ENCODE results near the gene TMEM255B. TPM values are rescaled to one million over a fixed set of nuclear protein-coding genes. Genes with fewer than 3 reads are reported as not detected.
"Not testable (repeated sequence)": the region's sequence is repeated elsewhere in the genome, so short reads cannot be mapped to it uniquely, and the experiment has no call there.

Gene TMEM255B
- total and polyA plus RNA-seq, 9 donors, result 1.9 to 9.2 (median 6.4) TPM

GRCh38 chr13:113826446-113826845 lies 67.4 kb downstream of the TMEM255B start:
- not testable (repeated sequence) for H3K4me3 ChIP-seq (ENCODE audit: low read length); H3K27me3 ChIP-seq (ENCODE audit: control insufficient read depth, insufficient read depth, low read length); DNase-seq; H3K27ac ChIP-seq (ENCODE audit: low read length); H3K9me3 ChIP-seq (replicated peaks; ENCODE audit: control insufficient read depth, low read depth, low read length)
- Histone ChIP-seq H3K36me3 (ENCODE audit: control insufficient read depth, insufficient read depth, low read length) (peaks cover 24% of the 10 kb centered on the region), H3K4me1 (ENCODE audit: control insufficient read depth, insufficient read depth, low read length) (peaks cover 26% of the 10 kb centered on the region)
- 98% methylated on average over 13 of the region's 35 CpGs for WGBS (ENCODE audit: insufficient coverage)

DNA sequence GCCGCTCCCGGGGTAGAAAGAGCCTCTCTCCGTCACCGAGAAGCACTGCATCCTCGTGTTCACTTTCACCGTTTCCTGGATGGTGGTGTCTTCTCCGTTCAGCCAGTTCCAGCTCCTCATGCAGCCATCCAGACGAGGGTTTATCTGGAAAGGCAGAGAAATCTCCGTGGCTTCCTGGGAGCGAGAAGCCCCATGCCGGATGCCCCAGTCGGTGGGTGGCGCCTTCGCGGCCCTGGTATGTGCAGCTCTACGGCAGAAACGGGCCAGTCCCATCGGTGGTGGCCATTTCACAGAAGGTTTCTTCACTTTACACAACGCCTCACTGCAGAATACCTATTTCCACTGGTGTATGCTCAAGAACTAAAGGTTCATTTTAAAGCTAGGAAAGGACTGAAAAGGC lies 68.0 kb downstream of the TMEM255B start:
- Histone ChIP-seq H3K36me3 (ENCODE audit: control insufficient read depth, insufficient read depth, low read length) (peaks cover 22% of the 10 kb centered on the region), H3K4me3 (ENCODE audit: low read length) (no peak overlapping the region), H3K9me3 (replicated peaks; ENCODE audit: control insufficient read depth, low read depth, low read length) (no peaks in the 10 kb centered on the region), H3K27me3 (ENCODE audit: control insufficient read depth, insufficient read depth, low read length) (no peaks in the 10 kb centered on the region), H3K27ac (ENCODE audit: low read length) (no peak overlapping the region), H3K4me1 (ENCODE audit: control insufficient read depth, insufficient read depth, low read length) (peaks cover 21% of the 10 kb centered on the region)
- DNase-seq, result no peak
- WGBS (ENCODE audit: insufficient coverage), result 86% methylated on average over 18 of the region's 19 CpGs

GRCh38 chr13:113828282-113828825 lies 69.3 kb downstream of the TMEM255B start:
- 94% methylated on average over 14 of the region's 20 CpGs for WGBS (ENCODE audit: insufficient coverage)
- no peak overlapping the region for H3K27ac ChIP-seq (ENCODE audit: low read length)
- H3K27me3 ChIP-seq (ENCODE audit: control insufficient read depth, insufficient read depth, low read length), result no peaks in the 10 kb centered on the region
- no peak overlapping the region for H3K4me3 ChIP-seq (ENCODE audit: low read length)
- peaks cover 14% of the 10 kb centered on the region for H3K36me3 ChIP-seq (ENCODE audit: control insufficient read depth, insufficient read depth, low read length)
- no peaks in the 10 kb centered on the region for H3K9me3 ChIP-seq (replicated peaks; ENCODE audit: control insufficient read depth, low read depth, low read length)
- H3K4me1 ChIP-seq (ENCODE audit: control insufficient read depth, insufficient read depth, low read length), result peaks cover 14% of the 10 kb centered on the region
- DNase-seq, result no peak

DNA sequence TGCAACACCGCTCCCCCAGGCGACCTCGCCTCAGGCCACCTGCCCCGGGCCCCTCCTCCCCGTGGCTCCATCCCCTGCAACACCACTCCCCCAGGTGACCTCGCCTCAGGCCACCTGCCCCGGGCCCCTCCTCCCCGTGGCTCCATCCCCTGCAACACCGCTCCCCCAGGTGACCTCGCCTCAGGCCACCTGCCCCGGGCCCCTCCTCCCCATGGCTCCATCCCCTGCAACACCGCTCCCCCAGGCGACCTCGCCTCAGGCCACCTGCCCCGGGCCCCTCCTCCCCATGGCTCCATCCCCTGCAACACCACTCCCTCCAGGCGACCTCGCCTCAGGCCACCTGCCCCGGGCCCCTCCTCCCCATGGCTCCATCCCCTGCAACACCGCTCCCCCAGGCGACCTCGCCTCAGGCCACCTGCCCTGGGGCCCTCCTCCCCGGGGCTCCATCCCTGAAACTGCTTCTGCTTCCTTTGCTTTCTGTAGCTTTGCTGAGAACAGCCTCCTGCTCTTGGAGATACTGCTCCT lies 71.5 kb downstream of the TMEM255B start:
- H3K9me3 ChIP-seq (replicated peaks; ENCODE audit: control insufficient read depth, low read depth, low read length); H3K27me3 ChIP-seq (ENCODE audit: control insufficient read depth, insufficient read depth, low read length); H3K4me3 ChIP-seq (ENCODE audit: low read length); DNase-seq; H3K4me1 ChIP-seq (ENCODE audit: control insufficient read depth, insufficient read depth, low read length); H3K27ac ChIP-seq (ENCODE audit: low read length): not testable (repeated sequence)
- 66% methylated on average over 9 of the region's 22 CpGs for WGBS (ENCODE audit: insufficient coverage)
- H3K36me3 ChIP-seq (ENCODE audit: control insufficient read depth, insufficient read depth, low read length), result peaks cover 21% of the 10 kb centered on the region

- 88% methylated on average over 20 of the region's 23 CpGs for WGBS (ENCODE audit: insufficient coverage)
- Histone ChIP-seq H3K4me1 (ENCODE audit: control insufficient read depth, insufficient read depth, low read length) (peaks cover 5% of the 10 kb centered on the region), H3K4me3 (ENCODE audit: low read length) (no peak overlapping the region), H3K9me3 (replicated peaks; ENCODE audit: control insufficient read depth, low read depth, low read length) (no peaks in the 10 kb centered on the region), H3K36me3 (ENCODE audit: control insufficient read depth, insufficient read depth, low read length) (peaks cover 21% of the 10 kb centered on the region), H3K27me3 (ENCODE audit: control insufficient read depth, insufficient read depth, low read length) (no peaks in the 10 kb centered on the region), H3K27ac (ENCODE audit: low read length) (no peak overlapping the region)
- DNase-seq, result no peak
Measured at GRCh38 chr13:113831061-113831460, 72.0 kb downstream of the TMEM255B start.

GRCh38 chr13:113832205-113832604 lies 73.2 kb downstream of the TMEM255B start:
- H3K36me3 ChIP-seq (ENCODE audit: control insufficient read depth, insufficient read depth, low read length), result peaks cover 16% of the 10 kb centered on the region
- 90% methylated on average over 19 of the region's 19 CpGs for WGBS (ENCODE audit: insufficient coverage)

GRCh38 chr13:113832631-113833030 lies 73.6 kb downstream of the TMEM255B start:
- Histone ChIP-seq H3K4me1 (ENCODE audit: control insufficient read depth, insufficient read depth, low read length) (peaks cover 12% of the 10 kb centered on the region), H3K36me3 (ENCODE audit: control insufficient read depth, insufficient read depth, low read length) (peaks cover 14% of the 10 kb centered on the region), H3K4me3 (ENCODE audit: low read length) (no peak overlapping the region), H3K27ac (ENCODE audit: low read length) (no peak overlapping the region), H3K9me3 (replicated peaks; ENCODE audit: control insufficient read depth, low read depth, low read length) (no peaks in the 10 kb centered on the region), H3K27me3 (ENCODE audit: control insufficient read depth, insufficient read depth, low read length) (no peaks in the 10 kb centered on the region)
- 95% methylated on average over 17 of the region's 23 CpGs for WGBS (ENCODE audit: insufficient coverage)
- no peak for DNase-seq

More at GRCh38 chr13:113832205-113832604, 73.2 kb downstream of the TMEM255B start:
- Histone ChIP-seq H3K4me1 (ENCODE audit: control insufficient read depth, insufficient read depth, low read length) (peaks cover 8% of the 10 kb centered on the region), H3K4me3 (ENCODE audit: low read length) (no peak overlapping the region), H3K27ac (ENCODE audit: low read length) (no peak overlapping the region), H3K27me3 (ENCODE audit: control insufficient read depth, insufficient read depth, low read length) (no peaks in the 10 kb centered on the region), H3K9me3 (replicated peaks; ENCODE audit: control insufficient read depth, low read depth, low read length) (no peaks in the 10 kb centered on the region)
- peak; percentile 33 for DNase-seq

DNA sequence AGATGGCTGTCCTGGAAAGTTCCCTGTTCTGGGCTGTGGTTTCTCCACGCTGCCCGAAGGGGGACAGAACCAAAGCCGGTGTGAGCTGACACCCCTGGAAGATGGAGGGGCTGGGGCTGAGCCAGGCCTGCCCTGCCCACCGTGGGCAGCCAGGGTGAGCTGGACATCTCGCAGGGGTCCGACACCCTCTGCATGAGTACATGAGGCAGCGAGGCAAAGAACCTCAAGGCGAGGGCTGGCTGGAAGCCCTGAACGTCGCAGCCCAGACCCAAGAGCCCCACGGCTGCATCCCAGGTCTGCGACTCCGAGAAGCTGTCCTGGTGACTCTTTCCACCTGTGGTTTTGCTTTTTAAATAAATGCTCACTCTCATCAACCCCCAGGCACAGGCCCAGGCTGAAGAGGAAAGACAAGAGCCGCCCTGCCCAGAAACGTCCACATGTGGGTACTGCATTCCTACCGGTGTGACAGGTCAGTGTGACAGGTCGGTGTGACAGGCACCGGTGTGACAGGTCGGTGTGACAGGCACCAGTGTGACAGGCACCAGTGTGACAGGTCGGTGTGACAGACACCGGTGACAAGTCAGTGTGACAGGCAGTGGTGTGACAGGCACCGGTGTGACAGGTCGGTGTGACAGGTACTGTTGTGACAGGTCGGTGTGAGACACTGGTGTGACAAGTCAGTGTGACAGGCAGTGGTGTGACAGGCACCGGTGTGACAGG lies 74.2 kb downstream of the TMEM255B start:
- H3K27me3 ChIP-seq (ENCODE audit: control insufficient read depth, insufficient read depth, low read length), result no peaks in the 10 kb centered on the region
- WGBS (ENCODE audit: insufficient coverage), result 88% methylated on average over 23 of the region's 25 CpGs
- H3K4me3 ChIP-seq (ENCODE audit: low read length), result no peak overlapping the region
- no peak overlapping the region for H3K27ac ChIP-seq (ENCODE audit: low read length)
- peaks cover 12% of the 10 kb centered on the region for H3K36me3 ChIP-seq (ENCODE audit: control insufficient read depth, insufficient read depth, low read length)
- H3K9me3 ChIP-seq (replicated peaks; ENCODE audit: control insufficient read depth, low read depth, low read length), result no peaks in the 10 kb centered on the region
- H3K4me1 ChIP-seq (ENCODE audit: control insufficient read depth, insufficient read depth, low read length), result peaks cover 19% of the 10 kb centered on the region
- no peak for DNase-seq

GRCh38 chr13:113834006-113834405 lies 75.0 kb downstream of the TMEM255B start:
- 90% methylated on average over 16 of the region's 17 CpGs for WGBS (ENCODE audit: insufficient coverage)
- peaks cover 10% of the 10 kb centered on the region for H3K36me3 ChIP-seq (ENCODE audit: control insufficient read depth, insufficient read depth, low read length)

DNA sequence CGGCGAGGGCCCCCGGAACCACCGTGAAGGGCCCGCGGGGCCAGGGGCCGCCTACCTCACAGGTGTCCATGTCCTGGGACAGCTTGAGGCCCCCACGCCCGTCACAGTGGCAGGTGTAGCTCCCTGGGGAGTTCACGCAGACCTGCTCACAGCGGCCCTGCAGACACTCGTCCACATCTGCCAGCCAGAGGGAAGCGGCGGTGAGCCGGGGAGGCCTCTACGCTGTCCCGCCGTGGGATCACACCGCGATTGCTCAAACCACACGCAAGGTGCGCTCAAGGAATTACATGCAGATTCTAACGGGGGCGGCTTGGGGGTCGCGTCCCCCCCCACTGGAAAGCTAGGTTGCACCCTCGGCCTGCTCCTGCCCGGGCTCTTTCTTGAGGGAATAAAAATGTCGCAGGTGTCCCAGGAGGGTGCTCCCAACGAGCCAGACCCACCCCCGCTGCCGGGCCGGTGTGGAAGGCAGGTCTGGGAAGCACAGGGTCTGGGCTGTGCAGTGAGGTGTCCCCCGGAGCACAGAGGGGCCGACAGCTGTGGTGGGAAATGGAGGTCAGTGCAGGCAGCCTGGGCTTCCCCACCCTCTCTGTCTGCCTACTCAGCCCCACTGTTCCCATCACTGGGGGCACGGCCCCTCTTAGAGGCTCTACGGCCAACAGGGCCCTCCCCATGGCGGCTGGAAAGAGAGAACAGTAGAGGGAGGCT lies 75.6 kb downstream of the TMEM255B start:
- 81% methylated on average over 36 of the region's 38 CpGs for WGBS (ENCODE audit: insufficient coverage)

More at GRCh38 chr13:113834006-113834405, 75.0 kb downstream of the TMEM255B start:
- H3K4me1 ChIP-seq (ENCODE audit: control insufficient read depth, insufficient read depth, low read length), result peaks cover 26% of the 10 kb centered on the region
- not testable (repeated sequence) for DNase-seq; H3K27ac ChIP-seq (ENCODE audit: low read length); H3K4me3 ChIP-seq (ENCODE audit: low read length); H3K9me3 ChIP-seq (replicated peaks; ENCODE audit: control insufficient read depth, low read depth, low read length); H3K27me3 ChIP-seq (ENCODE audit: control insufficient read depth, insufficient read depth, low read length)

More for the DNA sequence above, 75.6 kb downstream of the TMEM255B start:
- peaks cover 11% of the 10 kb centered on the region for H3K36me3 ChIP-seq (ENCODE audit: control insufficient read depth, insufficient read depth, low read length)
- H3K4me1 ChIP-seq (ENCODE audit: control insufficient read depth, insufficient read depth, low read length), result peaks cover 30% of the 10 kb centered on the region
- H3K4me3 ChIP-seq (ENCODE audit: low read length), result no peak overlapping the region
- DNase-seq, result no peak
- H3K27me3 ChIP-seq (ENCODE audit: control insufficient read depth, insufficient read depth, low read length), result no peaks in the 10 kb centered on the region
- H3K9me3 ChIP-seq (replicated peaks; ENCODE audit: control insufficient read depth, low read depth, low read length), result no peaks in the 10 kb centered on the region
- no peak overlapping the region for H3K27ac ChIP-seq (ENCODE audit: low read length)
